ENCODE data around the gene ARHGEF25. TPM values are rescaled to one million over a fixed set of nuclear protein-coding genes. Genes with fewer than 3 reads are reported as not detected.
"Not testable (repeated sequence)": the region's sequence is repeated elsewhere in the genome, so short reads cannot be mapped to it uniquely, and the experiment has no call there.

Gene ARHGEF25
- total RNA-seq, 1 experiment from 2014 or later: not detected

DNA sequence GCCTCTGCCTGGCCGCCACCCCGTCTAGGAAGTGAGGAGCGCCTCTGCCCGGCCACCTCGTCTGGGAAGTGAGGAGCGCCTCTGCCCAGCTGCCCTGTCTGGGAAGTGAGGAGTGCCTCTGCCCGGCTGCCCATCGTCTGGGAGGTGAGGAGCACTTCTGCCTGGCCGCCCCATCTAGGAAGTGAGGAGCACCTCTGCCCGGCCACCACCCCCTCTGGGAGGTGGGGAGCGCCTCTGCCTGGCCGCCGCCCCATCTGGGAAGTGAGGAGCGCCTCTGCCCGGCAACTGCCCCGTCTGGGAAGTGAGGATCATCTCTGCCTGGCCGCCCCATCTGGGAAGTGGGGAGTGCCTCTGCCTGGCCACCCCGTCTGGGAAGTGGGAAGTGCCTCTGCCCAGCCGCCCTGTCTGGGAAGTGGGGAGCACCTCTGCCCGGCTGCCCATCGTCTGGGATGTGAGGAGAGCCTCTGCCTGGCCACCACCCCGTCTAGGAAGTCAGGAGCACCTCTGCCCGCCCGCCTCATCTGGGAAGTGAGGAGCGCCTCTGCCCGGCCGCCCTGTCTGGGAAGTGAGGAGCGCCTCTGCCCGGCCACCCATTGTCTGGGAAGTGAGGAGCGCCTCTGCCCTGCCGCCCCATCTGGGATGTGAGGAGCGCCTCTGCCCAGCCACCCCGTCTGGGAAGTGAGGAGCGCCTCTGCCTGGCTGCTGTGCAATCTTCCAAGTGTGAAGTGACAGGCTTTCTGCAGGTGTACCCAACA lies 54.0 kb downstream of the ARHGEF25 start:
- H3K9me2 ChIP-seq (replicated peaks; ENCODE audit: insufficient read depth, low read length); H3K36me3 ChIP-seq (ENCODE audit: insufficient read depth, low read length); H3K9ac ChIP-seq (ENCODE audit: low read length); H3K4me3 ChIP-seq (ENCODE audit: low read length); DNase-seq; H4K20me1 ChIP-seq (ENCODE audit: insufficient read depth, low read depth, low read length); H3K79me2 ChIP-seq (ENCODE audit: low read length); H3K27ac ChIP-seq (ENCODE audit: low read length); H3K27me3 ChIP-seq (ENCODE audit: low read length); H3K4me2 ChIP-seq (ENCODE audit: low read depth, low read length, poor library complexity, severe bottlenecking); H3K4me1 ChIP-seq (ENCODE audit: low read length); H2AFZ ChIP-seq (ENCODE audit: low read length); H3K9me3 ChIP-seq (ENCODE audit: low read length): not testable (repeated sequence)

Other genes starting within 250 kb of the ARHGEF25 start
- gene R3HDM2, start 180.4 kb upstream of the ARHGEF25 start, total RNA-seq (2014; rRNA removed; shearing (Covaris generic); ENCODE audit: low replicate concordance): 31.9 and 39.0 TPM in 2 replicates
- 0.11 TPM in 1 of 2 replicates, not detected in the other for gene INHBC, start 176.7 kb upstream of the ARHGEF25 start, total RNA-seq (2014; rRNA removed; shearing (Covaris generic); ENCODE audit: low replicate concordance)
- 14.3 and 17.9 TPM in 2 replicates for gene INHBE, start 156.1 kb upstream of the ARHGEF25 start, total RNA-seq (2014; rRNA removed; shearing (Covaris generic); ENCODE audit: low replicate concordance)
- 1.9 and 9.3 TPM in 2 replicates for gene GLI1, start 151.7 kb upstream of the ARHGEF25 start, total RNA-seq (2014; rRNA removed; shearing (Covaris generic); ENCODE audit: low replicate concordance)
- gene ARHGAP9, start 131.6 kb upstream of the ARHGEF25 start, total RNA-seq (2014; rRNA removed; shearing (Covaris generic); ENCODE audit: low replicate concordance): 6.7 and 12.3 TPM in 2 replicates
- 204 and 260 TPM in 2 replicates for gene MARS1, start 123.4 kb upstream of the ARHGEF25 start, total RNA-seq (2014; rRNA removed; shearing (Covaris generic); ENCODE audit: low replicate concordance)
- 54.3 and 73.3 TPM in 2 replicates for gene DDIT3, start 90.9 kb upstream of the ARHGEF25 start, total RNA-seq (2014; rRNA removed; shearing (Covaris generic); ENCODE audit: low replicate concordance)
- gene MBD6, start 88.6 kb upstream of the ARHGEF25 start, total RNA-seq (2014; rRNA removed; shearing (Covaris generic); ENCODE audit: low replicate concordance): 23.5 and 32.4 TPM in 2 replicates
- 77.9 and 123 TPM in 2 replicates for gene DCTN2, start 64.2 kb upstream of the ARHGEF25 start, total RNA-seq (2014; rRNA removed; shearing (Covaris generic); ENCODE audit: low replicate concordance)
- 21.5 and 24.0 TPM in 2 replicates for gene KIF5A, start 61.4 kb upstream of the ARHGEF25 start, total RNA-seq (2014; rRNA removed; shearing (Covaris generic); ENCODE audit: low replicate concordance)
- 9.3 and 23.9 TPM in 2 replicates for gene PIP4K2C, start 20.2 kb upstream of the ARHGEF25 start, total RNA-seq (2014; rRNA removed; shearing (Covaris generic); ENCODE audit: low replicate concordance)
- gene DTX3, start 6.6 kb upstream of the ARHGEF25 start, total RNA-seq (2014; rRNA removed; shearing (Covaris generic); ENCODE audit: low replicate concordance): 16.8 and 22.9 TPM in 2 replicates
- 0.58 and 0.63 TPM in 2 replicates for gene B4GALNT1, start 21.8 kb downstream of the ARHGEF25 start, total RNA-seq (2014; rRNA removed; shearing (Covaris generic); ENCODE audit: low replicate concordance)
- gene OS9, start 82.7 kb downstream of the ARHGEF25 start, total RNA-seq (2014; rRNA removed; shearing (Covaris generic); ENCODE audit: low replicate concordance): 72.6 and 120 TPM in 2 replicates
- 6.7 and 12.0 TPM in 2 replicates for gene AGAP2, start 127.3 kb downstream of the ARHGEF25 start, total RNA-seq (2014; rRNA removed; shearing (Covaris generic); ENCODE audit: low replicate concordance)
- 33.3 and 42.7 TPM in 2 replicates for gene TSPAN31, start 133.6 kb downstream of the ARHGEF25 start, total RNA-seq (2014; rRNA removed; shearing (Covaris generic); ENCODE audit: low replicate concordance)
- gene CDK4, start 140.9 kb downstream of the ARHGEF25 start, total RNA-seq (2014; rRNA removed; shearing (Covaris generic); ENCODE audit: low replicate concordance): 154 and 164 TPM in 2 replicates
- 30.3 and 45.9 TPM in 2 replicates for gene MARCHF9, start 143.7 kb downstream of the ARHGEF25 start, total RNA-seq (2014; rRNA removed; shearing (Covaris generic); ENCODE audit: low replicate concordance)
- 0.86 and 3.5 TPM in 2 replicates for gene CYP27B1, start 155.6 kb downstream of the ARHGEF25 start, total RNA-seq (2014; rRNA removed; shearing (Covaris generic); ENCODE audit: low replicate concordance)
- 11.9 and 17.4 TPM in 2 replicates for gene METTL1, start 160.7 kb downstream of the ARHGEF25 start, total RNA-seq (2014; rRNA removed; shearing (Covaris generic); ENCODE audit: low replicate concordance)
- gene EEF1AKMT3, start 161.2 kb downstream of the ARHGEF25 start, total RNA-seq (2014; rRNA removed; shearing (Covaris generic); ENCODE audit: low replicate concordance): 4.1 and 5.5 TPM in 2 replicates
- 40.7 and 57.1 TPM in 2 replicates for gene TSFM, start 171.4 kb downstream of the ARHGEF25 start, total RNA-seq (2014; rRNA removed; shearing (Covaris generic); ENCODE audit: low replicate concordance)
- gene AVIL, start 207.3 kb downstream of the ARHGEF25 start, total RNA-seq (2014; rRNA removed; shearing (Covaris generic); ENCODE audit: low replicate concordance): 1.7 TPM in 1 of 2 replicates, not detected in the other
- 10.9 and 14.2 TPM in 2 replicates for gene CTDSP2, start 235.3 kb downstream of the ARHGEF25 start, total RNA-seq (2014; rRNA removed; shearing (Covaris generic); ENCODE audit: low replicate concordance)

Measured in Karpas-422 (cell line).